ENCODE data around the gene SOX6.
A peak's percentile ranks its signal among the peaks of the same experiment; 100 is the strongest.
"Not testable (repeated sequence)": the region's sequence is repeated elsewhere in the genome, so short reads cannot be mapped to it uniquely, and the experiment has no call there.

SOX6 gene

DNA sequence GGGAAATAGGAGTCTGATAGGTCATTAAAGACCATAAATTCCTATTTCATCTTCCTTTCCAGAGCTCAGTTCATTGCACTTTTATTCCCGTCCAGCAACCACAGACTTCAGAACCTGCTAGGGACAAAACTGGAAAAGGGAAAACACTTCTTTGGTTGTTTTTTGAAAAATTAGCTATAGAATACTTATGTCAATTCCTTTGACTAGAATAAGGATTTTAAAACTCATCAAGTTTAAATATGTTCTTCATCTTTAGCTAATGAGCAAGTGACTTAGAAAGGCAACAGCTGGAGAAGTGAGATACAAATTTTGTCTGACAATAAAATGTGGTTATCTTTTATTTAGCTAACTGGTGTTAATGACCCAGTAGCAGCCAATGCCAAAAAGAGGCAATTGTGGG lies 206.9 kb downstream of the SOX6 start:
- no peaks in the 10 kb centered on the region for H3K36me3 ChIP-seq (ENCODE audit: control insufficient read depth in 5 of 5, insufficient read depth in 5 of 5, low read length in 5 of 5)
- no peaks in the 10 kb centered on the region for H3K27me3 ChIP-seq (ENCODE audit: control insufficient read depth in 5 of 5, insufficient read depth in 4 of 5, low read length in 5 of 5)
- peaks cover 0 to 17% (median 16%) of the 10 kb centered on the region in 5 donors for H3K4me1 ChIP-seq (ENCODE audit: control insufficient read depth in 5 of 5, insufficient read depth in 5 of 5, low read length in 5 of 5)
- H3K27ac ChIP-seq (ENCODE audit: low read depth, low read length), result no peak overlapping the region
- no peak overlapping the region for H3K9ac ChIP-seq (ENCODE audit: low read length in 5 of 5)
- H3K4me3 ChIP-seq (ENCODE audit: low read depth in 1 of 5, low read length in 5 of 5), result no peak overlapping the region
- no peaks in the 10 kb centered on the region for H3K9me3 ChIP-seq (ENCODE audit: control insufficient read depth in 5 of 5, low read length in 5 of 5)

DNA sequence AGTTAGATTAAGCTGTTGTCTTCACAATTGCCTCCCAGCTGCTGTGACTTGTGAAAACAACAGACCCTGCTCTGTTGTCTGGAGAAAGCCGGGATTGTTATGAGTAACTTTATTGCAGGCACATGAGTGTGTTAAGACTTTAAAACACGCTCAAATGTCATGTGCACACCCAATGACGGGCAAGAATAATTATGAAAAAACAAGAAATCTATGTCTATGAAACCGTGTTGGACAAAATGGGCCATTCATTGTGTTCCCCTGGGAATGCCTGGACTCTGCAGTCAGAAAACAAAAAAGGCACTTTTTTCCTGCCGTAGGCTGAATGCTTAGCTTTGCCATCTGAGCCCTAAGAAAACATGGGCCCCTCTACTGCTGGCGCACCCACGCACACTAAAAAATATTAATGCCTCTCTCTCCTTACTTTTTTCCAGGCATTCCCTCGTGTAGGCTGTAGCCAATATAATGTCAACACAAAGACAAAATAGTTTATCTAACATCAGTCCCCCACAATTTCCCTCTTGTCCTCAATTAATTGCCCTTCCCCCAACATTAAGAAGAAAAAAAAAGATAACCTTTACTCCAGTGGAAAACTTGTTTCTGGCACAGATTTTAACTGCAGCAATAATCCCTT lies 207.9 kb downstream of the SOX6 start:
- no peaks in the 10 kb centered on the region for H3K27me3 ChIP-seq (ENCODE audit: control insufficient read depth in 5 of 5, insufficient read depth in 4 of 5, low read length in 5 of 5)
- peak overlapping the region in 2 of 5 donors; percentile 12 to 38 for H3K4me3 ChIP-seq (ENCODE audit: low read depth in 1 of 5, low read length in 5 of 5)
- H3K9ac ChIP-seq (ENCODE audit: low read length in 5 of 5), result no peak overlapping the region
- no peaks in the 10 kb centered on the region for H3K9me3 ChIP-seq (ENCODE audit: control insufficient read depth in 5 of 5, low read length in 5 of 5)
- no peak overlapping the region for H3K27ac ChIP-seq (ENCODE audit: low read depth, low read length)
- H3K36me3 ChIP-seq (ENCODE audit: control insufficient read depth in 5 of 5, insufficient read depth in 5 of 5, low read length in 5 of 5), result no peaks in the 10 kb centered on the region
- peaks cover 0 to 17% (median 16%) of the 10 kb centered on the region in 5 donors for H3K4me1 ChIP-seq (ENCODE audit: control insufficient read depth in 5 of 5, insufficient read depth in 5 of 5, low read length in 5 of 5)

DNA sequence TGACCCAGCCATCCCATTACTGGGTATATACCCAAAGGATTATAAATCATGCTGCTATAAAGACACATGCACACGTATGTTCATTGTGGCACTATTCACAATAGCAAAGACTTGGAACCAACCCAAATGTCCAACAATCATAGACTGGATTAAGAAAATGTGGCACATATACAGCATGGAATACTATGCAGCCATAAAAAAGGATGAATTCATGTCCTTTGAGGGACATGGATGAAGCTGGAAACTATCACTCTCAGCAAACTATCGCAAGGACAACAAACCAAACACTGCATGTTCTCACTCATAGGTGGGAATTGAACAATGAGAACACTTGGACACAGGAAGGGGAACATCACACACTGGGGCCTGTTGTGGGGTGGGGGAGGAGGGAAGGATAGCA lies 209.4 kb downstream of the SOX6 start:
- not testable (repeated sequence) for H3K36me3 ChIP-seq (ENCODE audit: control insufficient read depth in 5 of 5, insufficient read depth in 5 of 5, low read length in 5 of 5); H3K9ac ChIP-seq (ENCODE audit: low read length in 5 of 5); H3K27me3 ChIP-seq (ENCODE audit: control insufficient read depth in 5 of 5, insufficient read depth in 4 of 5, low read length in 5 of 5); H3K9me3 ChIP-seq (ENCODE audit: control insufficient read depth in 5 of 5, low read length in 5 of 5); H3K4me3 ChIP-seq (ENCODE audit: low read depth in 1 of 5, low read length in 5 of 5); H3K27ac ChIP-seq (ENCODE audit: low read depth, low read length)
- H3K4me1 ChIP-seq (ENCODE audit: control insufficient read depth in 5 of 5, insufficient read depth in 5 of 5, low read length in 5 of 5), result peaks cover 0 to 17% (median 16%) of the 10 kb centered on the region in 5 donors

DNA sequence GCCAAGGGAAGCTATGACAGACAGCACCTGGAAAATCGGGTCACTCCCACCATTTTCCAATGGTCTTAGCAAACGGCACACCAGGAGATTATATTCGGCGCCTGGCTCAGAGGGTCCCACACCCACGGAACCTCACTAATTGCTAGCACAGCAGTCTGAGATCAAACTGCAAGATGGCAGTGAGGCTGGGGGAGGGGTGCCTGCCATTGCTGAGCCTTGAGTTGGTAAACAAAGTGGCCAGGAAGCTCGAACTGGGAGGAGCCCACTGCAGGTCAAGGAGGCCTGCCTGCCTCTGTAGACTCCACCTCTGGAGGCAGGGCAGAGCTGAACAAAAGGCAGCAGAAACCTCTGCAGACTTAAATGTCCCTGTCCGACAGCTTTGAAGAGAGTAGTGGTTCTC lies 214.7 kb downstream of the SOX6 start:
- H3K9me3 ChIP-seq (ENCODE audit: control insufficient read depth in 5 of 5, low read length in 5 of 5); H3K36me3 ChIP-seq (ENCODE audit: control insufficient read depth in 5 of 5, insufficient read depth in 5 of 5, low read length in 5 of 5); H3K27me3 ChIP-seq (ENCODE audit: control insufficient read depth in 5 of 5, insufficient read depth in 4 of 5, low read length in 5 of 5); H3K27ac ChIP-seq (ENCODE audit: low read depth, low read length); H3K4me1 ChIP-seq (ENCODE audit: control insufficient read depth in 5 of 5, insufficient read depth in 5 of 5, low read length in 5 of 5); H3K9ac ChIP-seq (ENCODE audit: low read length in 5 of 5); H3K4me3 ChIP-seq (ENCODE audit: low read depth in 1 of 5, low read length in 5 of 5): not testable (repeated sequence)

DNA sequence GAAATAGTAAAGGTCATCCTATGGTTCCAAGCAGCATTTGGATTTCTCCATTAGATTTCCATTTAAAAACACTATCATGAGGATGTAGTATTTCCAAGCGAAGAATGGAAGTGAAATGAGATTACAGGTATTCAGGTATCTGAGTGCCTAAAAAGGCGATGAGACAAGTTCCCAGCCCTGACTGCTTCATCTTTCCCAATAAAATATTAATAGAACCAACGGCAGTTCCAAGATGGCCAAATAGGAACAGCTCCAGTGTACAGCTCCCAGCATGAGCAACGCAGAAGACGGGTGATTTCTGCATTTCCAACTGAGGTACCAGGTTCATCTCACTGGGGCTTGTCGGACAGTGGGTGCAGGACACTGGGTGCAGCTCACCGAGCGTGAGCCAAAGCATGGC lies 215.2 kb downstream of the SOX6 start:
- not testable (repeated sequence) for H3K27ac ChIP-seq (ENCODE audit: low read depth, low read length); H3K4me1 ChIP-seq (ENCODE audit: control insufficient read depth in 5 of 5, insufficient read depth in 5 of 5, low read length in 5 of 5); H3K36me3 ChIP-seq (ENCODE audit: control insufficient read depth in 5 of 5, insufficient read depth in 5 of 5, low read length in 5 of 5); H3K4me3 ChIP-seq (ENCODE audit: low read depth in 1 of 5, low read length in 5 of 5); H3K9me3 ChIP-seq (ENCODE audit: control insufficient read depth in 5 of 5, low read length in 5 of 5); H3K9ac ChIP-seq (ENCODE audit: low read length in 5 of 5); H3K27me3 ChIP-seq (ENCODE audit: control insufficient read depth in 5 of 5, insufficient read depth in 4 of 5, low read length in 5 of 5)

DNA sequence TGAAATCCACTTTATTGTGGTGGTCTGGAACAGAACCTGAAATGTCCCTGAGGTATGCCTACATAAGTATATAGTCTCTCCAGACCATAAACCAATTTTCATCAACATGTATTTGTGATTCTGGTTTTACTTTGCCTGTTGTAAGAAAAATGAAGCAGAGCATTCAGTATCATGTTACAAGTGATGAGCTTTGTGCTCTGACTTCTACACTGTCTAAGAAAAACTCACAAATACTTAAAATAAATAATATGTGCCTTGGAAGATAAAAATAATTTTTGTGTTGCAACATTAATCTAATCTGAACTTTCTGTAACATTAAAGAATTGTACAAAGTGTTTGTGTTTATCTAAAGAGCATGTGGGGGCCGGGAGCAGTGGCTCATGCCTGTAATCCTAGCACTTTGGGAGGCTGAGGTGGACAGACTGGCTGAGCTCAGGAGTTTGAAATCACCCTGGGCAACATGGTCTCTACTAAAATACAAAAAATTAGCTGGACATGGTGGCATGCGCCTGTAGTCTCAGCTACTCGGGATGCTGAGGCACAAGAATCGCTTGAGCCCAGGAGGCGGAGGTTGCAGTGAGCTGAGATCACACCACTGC lies 219.5 kb downstream of the SOX6 start:
- Histone ChIP-seq H3K9me3 (ENCODE audit: control insufficient read depth in 5 of 5, low read length in 5 of 5) (peaks cover 0 to 4% (median 0%) of the 10 kb centered on the region in 5 donors), H3K27ac (ENCODE audit: low read depth, low read length) (no peak overlapping the region), H3K27me3 (ENCODE audit: control insufficient read depth in 5 of 5, insufficient read depth in 4 of 5, low read length in 5 of 5) (no peaks in the 10 kb centered on the region)

DNA sequence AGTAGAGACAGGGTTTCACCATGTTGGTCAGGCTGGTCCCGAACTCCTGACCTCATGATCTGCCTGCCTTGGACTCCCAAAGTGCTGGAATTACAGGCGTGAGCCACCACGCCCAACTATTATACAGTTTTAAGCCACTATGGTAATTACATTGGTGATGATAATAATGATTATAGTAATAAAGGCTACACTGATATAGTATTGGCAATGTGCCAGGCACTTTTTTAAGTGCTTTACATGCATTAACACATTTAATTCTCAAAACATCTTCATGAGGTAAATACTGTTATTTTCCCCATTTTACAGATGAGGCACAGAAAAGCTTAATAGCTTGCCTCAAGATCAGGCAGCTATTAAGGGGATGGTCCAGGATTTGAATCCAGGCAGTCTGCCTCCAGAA lies 222.5 kb downstream of the SOX6 start:
- H3K9ac ChIP-seq (ENCODE audit: low read length in 5 of 5), result no peak overlapping the region
- H3K9me3 ChIP-seq (ENCODE audit: control insufficient read depth in 5 of 5, low read length in 5 of 5), result peaks cover 0 to 4% (median 0%) of the 10 kb centered on the region in 5 donors
- H3K27me3 ChIP-seq (ENCODE audit: control insufficient read depth in 5 of 5, insufficient read depth in 4 of 5, low read length in 5 of 5), result no peaks in the 10 kb centered on the region
- H3K4me1 ChIP-seq (ENCODE audit: control insufficient read depth in 5 of 5, insufficient read depth in 5 of 5, low read length in 5 of 5), result no peaks in the 10 kb centered on the region
- H3K27ac ChIP-seq (ENCODE audit: low read depth, low read length), result no peak overlapping the region
- no peaks in the 10 kb centered on the region for H3K36me3 ChIP-seq (ENCODE audit: control insufficient read depth in 5 of 5, insufficient read depth in 5 of 5, low read length in 5 of 5)
- H3K4me3 ChIP-seq (ENCODE audit: low read depth in 1 of 5, low read length in 5 of 5), result no peak overlapping the region

More for the DNA sequence above, 219.5 kb downstream of the SOX6 start:
- Histone ChIP-seq H3K9ac (ENCODE audit: low read length in 5 of 5) (no peak overlapping the region), H3K4me1 (ENCODE audit: control insufficient read depth in 5 of 5, insufficient read depth in 5 of 5, low read length in 5 of 5) (no peaks in the 10 kb centered on the region), H3K4me3 (ENCODE audit: low read depth in 1 of 5, low read length in 5 of 5) (no peak overlapping the region), H3K36me3 (ENCODE audit: control insufficient read depth in 5 of 5, insufficient read depth in 5 of 5, low read length in 5 of 5) (no peaks in the 10 kb centered on the region)

DNA sequence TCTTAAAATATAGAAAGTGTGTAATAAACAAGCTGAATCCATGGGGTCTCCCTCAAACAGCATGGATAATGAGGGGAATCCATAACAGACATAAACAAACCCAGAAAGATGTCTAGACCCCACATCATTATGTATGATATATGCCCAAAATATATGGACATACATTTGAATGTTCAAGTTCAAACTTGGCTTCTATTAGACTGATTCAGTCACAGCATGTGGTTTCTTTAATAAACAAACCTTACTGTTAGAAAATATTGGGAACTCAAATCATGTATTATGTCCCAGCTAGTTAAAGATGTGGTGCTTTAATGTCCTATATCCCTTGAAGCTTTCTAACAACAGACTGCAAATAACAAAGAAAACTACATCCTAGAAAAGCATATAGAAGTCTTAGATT lies 228.6 kb downstream of the SOX6 start:
- Histone ChIP-seq H3K27ac (ENCODE audit: low read depth, low read length) (no peak overlapping the region), H3K4me3 (ENCODE audit: low read depth in 1 of 5, low read length in 5 of 5) (no peak overlapping the region), H3K27me3 (ENCODE audit: control insufficient read depth in 5 of 5, insufficient read depth in 4 of 5, low read length in 5 of 5) (no peaks in the 10 kb centered on the region), H3K36me3 (ENCODE audit: control insufficient read depth in 5 of 5, insufficient read depth in 5 of 5, low read length in 5 of 5) (no peaks in the 10 kb centered on the region), H3K4me1 (ENCODE audit: control insufficient read depth in 5 of 5, insufficient read depth in 5 of 5, low read length in 5 of 5) (no peaks in the 10 kb centered on the region), H3K9me3 (ENCODE audit: control insufficient read depth in 5 of 5, low read length in 5 of 5) (no peaks in the 10 kb centered on the region), H3K9ac (ENCODE audit: low read length in 5 of 5) (no peak overlapping the region)

DNA sequence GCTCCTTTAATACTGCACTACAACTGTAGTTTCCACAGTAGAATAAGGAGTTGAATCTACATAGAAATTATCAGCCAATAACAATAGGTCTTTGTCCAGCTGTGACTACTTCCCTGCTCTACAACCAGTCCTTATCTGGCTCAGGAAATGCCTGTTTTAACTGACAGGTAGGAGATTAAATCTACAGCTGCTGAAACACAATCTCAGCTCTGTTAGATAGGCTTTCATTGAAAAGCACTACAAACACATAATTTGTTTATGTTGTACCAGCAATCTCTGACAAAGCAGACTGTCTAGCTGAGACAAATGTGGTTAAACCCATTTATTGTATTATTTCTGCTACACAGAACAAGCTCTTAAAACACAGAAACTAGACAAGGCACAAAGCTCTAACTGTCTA lies 230.0 kb downstream of the SOX6 start:
- Histone ChIP-seq H3K4me3 (ENCODE audit: low read depth in 1 of 5, low read length in 5 of 5) (no peak overlapping the region), H3K36me3 (ENCODE audit: control insufficient read depth in 5 of 5, insufficient read depth in 5 of 5, low read length in 5 of 5) (no peaks in the 10 kb centered on the region), H3K4me1 (ENCODE audit: control insufficient read depth in 5 of 5, insufficient read depth in 5 of 5, low read length in 5 of 5) (no peaks in the 10 kb centered on the region), H3K27ac (ENCODE audit: low read depth, low read length) (no peak overlapping the region), H3K9ac (ENCODE audit: low read length in 5 of 5) (no peak overlapping the region), H3K9me3 (ENCODE audit: control insufficient read depth in 5 of 5, low read length in 5 of 5) (no peaks in the 10 kb centered on the region), H3K27me3 (ENCODE audit: control insufficient read depth in 5 of 5, insufficient read depth in 4 of 5, low read length in 5 of 5) (no peaks in the 10 kb centered on the region)

DNA sequence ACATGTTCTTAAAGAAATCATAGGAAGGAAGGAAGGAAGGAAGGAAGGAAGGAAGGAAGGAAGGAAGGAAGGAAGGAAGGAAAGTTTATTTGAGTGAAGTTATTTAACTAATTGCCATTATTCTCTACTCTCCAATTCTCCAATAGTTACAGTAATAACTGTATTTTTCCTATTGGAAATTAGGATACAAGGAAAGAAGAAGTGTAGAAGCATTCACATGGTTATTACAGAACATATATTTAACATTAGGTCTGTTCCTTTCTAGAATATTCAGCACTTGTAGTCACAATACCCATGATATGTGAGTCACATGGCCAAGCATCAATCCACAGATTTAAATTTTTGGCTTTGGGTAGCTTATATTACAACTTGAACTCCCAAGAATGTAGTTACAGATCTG lies 230.6 kb downstream of the SOX6 start:
- Histone ChIP-seq H3K36me3 (ENCODE audit: control insufficient read depth in 5 of 5, insufficient read depth in 5 of 5, low read length in 5 of 5) (no peaks in the 10 kb centered on the region), H3K4me3 (ENCODE audit: low read depth in 1 of 5, low read length in 5 of 5) (no peak overlapping the region), H3K9ac (ENCODE audit: low read length in 5 of 5) (no peak overlapping the region), H3K27ac (ENCODE audit: low read depth, low read length) (no peak overlapping the region), H3K27me3 (ENCODE audit: control insufficient read depth in 5 of 5, insufficient read depth in 4 of 5, low read length in 5 of 5) (no peaks in the 10 kb centered on the region), H3K4me1 (ENCODE audit: control insufficient read depth in 5 of 5, insufficient read depth in 5 of 5, low read length in 5 of 5) (no peaks in the 10 kb centered on the region), H3K9me3 (ENCODE audit: control insufficient read depth in 5 of 5, low read length in 5 of 5) (no peaks in the 10 kb centered on the region)
